ENCODE measurements around the gene ZNRF1.
"Not testable (repeated sequence)": the region's sequence is repeated elsewhere in the genome, so short reads cannot be mapped to it uniquely, and the experiment has no call there.

Gene ZNRF1

GRCh38 chr16:74998481-74999218 is at the start of gene ZNRF1:
TSS of gene ZNRF1 (plus strand) at chr16:74999024. CDS start at chr16:74999672, 648 bp downstream.
- peak; percentile 85 for DNase-seq (ENCODE audit: low spot score)

- DNase-seq (ENCODE audit: low spot score) = no peak
Observed at GRCh38 chr16:74949309-74949708, 49.5 kb upstream of the ZNRF1 start.

GRCh38 chr16:74950511-74950910 is 48.3 kb upstream of the ZNRF1 start:
- DNase-seq (ENCODE audit: low spot score) = no peak

GRCh38 chr16:74951206-74951605 is 47.6 kb upstream of the ZNRF1 start:
- no peak for DNase-seq (ENCODE audit: low spot score)

GRCh38 chr16:74951681-74952080 is 47.1 kb upstream of the ZNRF1 start:
- no peak for DNase-seq (ENCODE audit: low spot score)

GRCh38 chr16:74954763-74955162 is 44.1 kb upstream of the ZNRF1 start:
- no peak for DNase-seq (ENCODE audit: low spot score)

GRCh38 chr16:74973304-74973703 is 25.5 kb upstream of the ZNRF1 start:
- DNase-seq (ENCODE audit: low spot score) = no peak

- DNase-seq (ENCODE audit: low spot score) = no peak
Observed at GRCh38 chr16:74975591-74975990, 23.2 kb upstream of the ZNRF1 start.

GRCh38 chr16:74982256-74982655 is 16.6 kb upstream of the ZNRF1 start:
- DNase-seq (ENCODE audit: low spot score) = no peak

GRCh38 chr16:74984194-74984528 is 14.7 kb upstream of the ZNRF1 start:
- DNase-seq (ENCODE audit: low spot score) = no peak

GRCh38 chr16:74984529-74985296 is 14.1 kb upstream of the ZNRF1 start, which contains the start of gene WDR59:
TSS of gene WDR59 (minus strand) at chr16:74985123. CDS start at chr16:74985017, 106 bp downstream.
- peak; percentile 100 for DNase-seq (ENCODE audit: low spot score)

- no peak for DNase-seq (ENCODE audit: low spot score)
Observed at GRCh38 chr16:74987027-74987681, 11.7 kb upstream of the ZNRF1 start.

- DNase-seq (ENCODE audit: low spot score) = not testable (repeated sequence)
Observed at GRCh38 chr16:74989864-74990263, 9.0 kb upstream of the ZNRF1 start.

- DNase-seq (ENCODE audit: low spot score) = no peak
Observed at GRCh38 chr16:74990832-74991231, 8.0 kb upstream of the ZNRF1 start.

- no peak for DNase-seq (ENCODE audit: low spot score)
Observed at GRCh38 chr16:74991268-74991592, 7.6 kb upstream of the ZNRF1 start.

- DNase-seq (ENCODE audit: low spot score) = no peak
Observed at GRCh38 chr16:74991593-74992403, 7.0 kb upstream of the ZNRF1 start.

- no peak for DNase-seq (ENCODE audit: low spot score)
Observed at GRCh38 chr16:74995986-74996385, 2.8 kb upstream of the ZNRF1 start.

- no peak for DNase-seq (ENCODE audit: low spot score)
Observed at GRCh38 chr16:74997042-74997491, 1.8 kb upstream of the ZNRF1 start.

GRCh38 chr16:74999219-74999608 is 390 bp downstream of the ZNRF1 start:
- peak; percentile 48 for DNase-seq (ENCODE audit: low spot score)

- peak; percentile 44 for DNase-seq (ENCODE audit: low spot score)
Observed at GRCh38 chr16:74999609-75000480, 1.0 kb downstream of the ZNRF1 start.

GRCh38 chr16:75000481-75001081 is 1.8 kb downstream of the ZNRF1 start:
- DNase-seq (ENCODE audit: low spot score) = no peak

Data from RKO (cell line).